ENCODE data around the gene EMCN. TPM values are rescaled to one million over a fixed set of nuclear protein-coding genes. Genes with fewer than 3 reads are reported as not detected.

The EMCN gene, protein sequence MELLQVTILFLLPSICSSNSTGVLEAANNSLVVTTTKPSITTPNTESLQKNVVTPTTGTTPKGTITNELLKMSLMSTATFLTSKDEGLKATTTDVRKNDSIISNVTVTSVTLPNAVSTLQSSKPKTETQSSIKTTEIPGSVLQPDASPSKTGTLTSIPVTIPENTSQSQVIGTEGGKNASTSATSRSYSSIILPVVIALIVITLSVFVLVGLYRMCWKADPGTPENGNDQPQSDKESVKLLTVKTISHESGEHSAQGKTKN
- 0.10 and 0.11 TPM in 2 replicates for polyA plus RNA-seq (2011; rRNA removed)
- polyA minus RNA-seq (2011; rRNA and poly(A)+ RNA removed): not detected in 2 replicates

DNA sequence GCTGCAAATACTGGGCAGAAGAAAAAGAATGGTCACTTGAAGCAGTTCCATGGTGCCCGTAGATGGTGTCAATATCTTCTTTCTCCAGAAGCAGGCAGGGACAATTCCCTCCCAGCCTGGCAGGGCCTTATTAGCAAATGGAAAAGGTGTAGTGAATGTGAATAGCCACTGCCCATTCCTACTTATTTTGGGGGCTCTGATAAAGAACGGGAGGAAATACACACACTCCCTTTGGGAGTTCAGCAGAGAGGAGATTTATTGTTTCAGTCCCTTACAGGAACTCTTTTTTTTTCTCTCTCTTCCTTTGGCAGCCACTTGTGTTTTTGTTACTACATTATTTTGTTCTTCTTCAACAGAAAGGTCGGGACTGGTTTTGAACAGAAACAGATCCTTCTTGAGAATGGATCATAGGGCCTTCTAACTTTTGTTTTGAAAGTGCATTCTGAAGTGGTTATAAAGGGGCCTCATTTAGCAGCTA is at the start of gene EMCN:
TSS of gene EMCN (minus strand) at position 159 of the 478 bp plus-strand sequence. CDS start at position 51, 108 bp downstream.
- CTCF ChIA-PET: no interaction called here
- no peak within 1 kb of the TSS for H3K4me3 ChIP-seq (ENCODE audit: low read depth, low read length)
- DNase-seq (ENCODE audit: low read depth): no peak
- TF ChIP-seq, protein P1, sequence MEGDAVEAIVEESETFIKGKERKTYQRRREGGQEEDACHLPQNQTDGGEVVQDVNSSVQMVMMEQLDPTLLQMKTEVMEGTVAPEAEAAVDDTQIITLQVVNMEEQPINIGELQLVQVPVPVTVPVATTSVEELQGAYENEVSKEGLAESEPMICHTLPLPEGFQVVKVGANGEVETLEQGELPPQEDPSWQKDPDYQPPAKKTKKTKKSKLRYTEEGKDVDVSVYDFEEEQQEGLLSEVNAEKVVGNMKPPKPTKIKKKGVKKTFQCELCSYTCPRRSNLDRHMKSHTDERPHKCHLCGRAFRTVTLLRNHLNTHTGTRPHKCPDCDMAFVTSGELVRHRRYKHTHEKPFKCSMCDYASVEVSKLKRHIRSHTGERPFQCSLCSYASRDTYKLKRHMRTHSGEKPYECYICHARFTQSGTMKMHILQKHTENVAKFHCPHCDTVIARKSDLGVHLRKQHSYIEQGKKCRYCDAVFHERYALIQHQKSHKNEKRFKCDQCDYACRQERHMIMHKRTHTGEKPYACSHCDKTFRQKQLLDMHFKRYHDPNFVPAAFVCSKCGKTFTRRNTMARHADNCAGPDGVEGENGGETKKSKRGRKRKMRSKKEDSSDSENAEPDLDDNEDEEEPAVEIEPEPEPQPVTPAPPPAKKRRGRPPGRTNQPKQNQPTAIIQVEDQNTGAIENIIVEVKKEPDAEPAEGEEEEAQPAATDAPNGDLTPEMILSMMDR (IDR thresholded peaks at IDR 0.05; ENCODE audit: insufficient read depth, low read depth, low read length): no peak
- H3K27me3 ChIP-seq (ENCODE audit: control insufficient read depth, insufficient read depth, low read length): no peaks in the 10 kb centered on the region
- POLR2A ChIA-PET: no interaction called here
- no peaks in the 10 kb centered on the region for H3K36me3 ChIP-seq (ENCODE audit: control insufficient read depth, insufficient read depth, low read length)

DNA sequence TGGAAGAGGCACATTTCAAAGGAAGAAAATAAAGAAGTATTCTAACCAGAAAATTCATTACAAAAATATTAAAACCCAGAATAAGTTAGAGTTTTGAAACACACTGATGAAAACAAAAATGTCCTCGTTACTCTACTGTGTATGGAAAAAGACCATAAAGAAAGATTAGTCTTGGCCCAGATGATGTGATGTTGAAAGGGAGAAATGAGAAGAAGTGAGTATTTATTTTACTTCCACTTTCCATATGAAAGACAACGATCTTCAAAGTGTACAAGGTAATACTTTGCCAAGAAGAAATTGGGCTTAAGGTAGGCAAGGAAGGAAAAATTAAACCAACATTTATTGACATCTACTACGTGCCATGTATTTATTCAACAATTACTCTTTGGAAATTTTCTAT is 48.6 kb upstream of the EMCN start:
- ChIA-PET POLR2A (no interaction called here), CTCF (no interaction called here)
- Histone ChIP-seq H3K27me3 (ENCODE audit: control insufficient read depth, insufficient read depth, low read length) (no peaks in the 10 kb centered on the region), H3K4me3 (ENCODE audit: low read depth, low read length) (no peak overlapping the region), H3K36me3 (ENCODE audit: control insufficient read depth, insufficient read depth, low read length) (no peaks in the 10 kb centered on the region)
- DNase-seq (ENCODE audit: low read depth): no peak
- TF ChIP-seq, protein P1 (IDR thresholded peaks at IDR 0.05; ENCODE audit: insufficient read depth, low read depth, low read length): no peak

DNA sequence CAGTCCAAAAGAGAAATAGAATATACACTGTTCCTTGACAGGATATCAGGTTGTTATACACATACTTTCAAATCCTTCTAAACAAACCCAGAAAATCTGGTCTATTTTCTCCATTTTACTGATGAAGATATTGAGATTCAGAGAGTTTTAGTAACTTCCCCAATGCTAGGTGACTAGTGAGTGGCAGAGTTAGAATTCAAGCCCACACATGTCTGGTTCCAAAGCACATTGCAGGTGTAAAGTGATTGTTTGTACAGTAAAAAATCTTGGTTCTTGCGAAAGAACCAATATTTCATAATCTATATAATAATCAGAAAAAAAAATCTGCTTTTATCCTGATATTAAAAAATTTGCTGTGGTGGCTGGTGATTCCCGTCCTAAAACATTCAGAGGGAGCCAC is 39.5 kb upstream of the EMCN start:
- POLR2A ChIA-PET: no interaction called here
- no peak for DNase-seq (ENCODE audit: low read depth)
- no peaks in the 10 kb centered on the region for H3K36me3 ChIP-seq (ENCODE audit: control insufficient read depth, insufficient read depth, low read length)
- CTCF ChIA-PET: no interaction called here
- TF ChIP-seq, protein P1 (IDR thresholded peaks at IDR 0.05; ENCODE audit: insufficient read depth, low read depth, low read length): no peak
- H3K27me3 ChIP-seq (ENCODE audit: control insufficient read depth, insufficient read depth, low read length): no peaks in the 10 kb centered on the region
- no peak overlapping the region for H3K4me3 ChIP-seq (ENCODE audit: low read depth, low read length)

DNA sequence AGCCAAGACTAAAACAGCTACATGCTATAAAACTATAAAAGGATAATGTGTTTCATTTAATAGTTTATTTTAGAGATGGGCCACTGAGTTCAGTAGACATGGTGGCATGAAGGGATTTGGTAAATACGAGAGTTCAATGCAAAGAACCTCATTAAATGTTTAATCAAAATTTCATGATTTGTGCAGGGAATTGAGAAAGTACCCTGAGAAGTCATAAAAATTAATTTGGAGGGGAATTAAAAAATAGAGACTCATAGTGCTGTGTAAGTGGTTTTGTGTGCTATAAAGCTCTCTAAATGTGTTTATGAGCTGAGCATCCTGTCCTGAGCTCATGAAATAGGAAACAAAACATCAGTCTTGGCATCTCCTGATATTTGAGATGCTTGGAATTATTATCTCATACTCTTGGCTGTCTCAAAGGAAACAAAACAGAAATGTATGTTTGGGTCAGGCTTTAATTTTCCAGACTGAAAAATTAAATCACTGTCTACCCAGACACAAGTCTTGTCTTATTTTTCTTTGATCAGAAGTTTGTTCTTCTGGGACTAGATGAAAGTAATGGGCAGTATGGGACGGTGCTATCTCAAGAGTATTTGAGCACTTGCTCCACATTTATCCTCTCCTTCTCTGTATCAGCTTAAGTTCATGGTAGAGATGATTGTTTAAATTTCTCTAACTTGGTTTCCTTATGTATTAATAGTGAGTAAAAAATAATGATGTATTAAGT is 38.0 kb upstream of the EMCN start:
- TF ChIP-seq, protein P1 (IDR thresholded peaks at IDR 0.05; ENCODE audit: insufficient read depth, low read depth, low read length): no peak
- Histone ChIP-seq H3K36me3 (ENCODE audit: control insufficient read depth, insufficient read depth, low read length) (no peaks in the 10 kb centered on the region), H3K27me3 (ENCODE audit: control insufficient read depth, insufficient read depth, low read length) (no peaks in the 10 kb centered on the region), H3K4me3 (ENCODE audit: low read depth, low read length) (no peak overlapping the region)
- ChIA-PET CTCF (interaction anchor here (0.6 to 1.8 kb wide), 3 partner anchors 9 to 1175 kb away, joined by 3 to 5 read pairs (median 4); no protein-coding TSS in a partner anchor), POLR2A (no interaction called here)
- no peak for DNase-seq (ENCODE audit: low read depth)

DNA sequence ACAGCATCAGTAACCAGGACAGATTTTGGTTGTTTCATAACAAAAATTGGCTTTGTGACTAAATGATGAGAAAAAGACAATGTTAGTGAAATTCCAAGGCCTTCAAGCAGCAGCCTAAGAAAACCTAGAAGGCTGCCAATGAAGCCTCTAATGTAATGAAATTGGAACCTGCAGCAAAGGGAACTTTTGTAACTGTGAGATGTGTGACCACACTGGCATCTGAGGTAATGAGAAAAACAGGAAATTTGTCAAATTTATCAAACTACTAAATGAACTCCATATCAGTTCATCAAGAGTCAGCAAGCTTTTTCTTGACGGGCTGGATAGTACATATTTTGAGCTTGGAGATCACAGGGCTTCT is 30.4 kb upstream of the EMCN start:
- ChIA-PET POLR2A (no interaction called here), CTCF (no interaction called here)
- Histone ChIP-seq H3K36me3 (ENCODE audit: control insufficient read depth, insufficient read depth, low read length) (no peaks in the 10 kb centered on the region), H3K27me3 (ENCODE audit: control insufficient read depth, insufficient read depth, low read length) (no peaks in the 10 kb centered on the region), H3K4me3 (ENCODE audit: low read depth, low read length) (no peak overlapping the region)
- DNase-seq (ENCODE audit: low read depth): no peak
- TF ChIP-seq, protein P1 (IDR thresholded peaks at IDR 0.05; ENCODE audit: insufficient read depth, low read depth, low read length): no peak

Data from BJ (cell line).